ENCODE results near the gene RTN4IP1.

DNA sequence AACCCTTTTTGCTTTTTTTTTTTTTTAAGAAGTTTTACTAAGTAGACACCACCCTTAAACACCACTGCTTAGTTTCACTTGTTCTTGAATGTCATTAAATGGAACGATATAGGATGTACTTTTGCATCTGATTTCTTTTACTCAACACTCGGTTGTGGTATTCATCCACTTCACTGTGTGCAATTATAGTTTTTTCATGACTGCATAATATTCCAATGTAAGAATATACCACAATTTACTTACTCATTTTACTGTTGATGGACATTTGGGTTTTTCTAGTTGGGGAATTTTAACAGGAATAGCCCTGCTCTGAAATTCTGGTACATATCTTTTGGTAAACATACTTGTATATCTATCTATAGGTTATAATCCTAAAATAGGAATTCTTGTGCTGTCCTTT is 29.9 kb downstream of the RTN4IP1 start:
- TF ChIP-seq ZNF274 (IDR thresholded peaks at IDR 0.05; ENCODE audit: low read depth, low read length) (no peak), SUZ12 (IDR thresholded peaks at IDR 0.05; ENCODE audit: extremely low read depth, insufficient read depth, insufficient read length) (no peak), YY1 (IDR thresholded peaks at IDR 0.05; ENCODE audit: insufficient read depth, insufficient read length) (no peak)
